Measurements from ENCODE around the gene CD34.

CD34 gene

GRCh38 chr1:207835958-207836357 lies 75.0 kb downstream of the CD34 start:
- Histone ChIP-seq H3K4me1 (ENCODE audit: insufficient read depth, poor library complexity, severe bottlenecking) (no peaks in the 10 kb centered on the region), H3K9me3 (ENCODE audit: severe bottlenecking) (no peaks in the 10 kb centered on the region), H3K27me3 (ENCODE audit: insufficient read depth, poor library complexity, severe bottlenecking) (no peaks in the 10 kb centered on the region), H3K27ac (ENCODE audit: poor library complexity, severe bottlenecking) (no peak overlapping the region), H3K4me3 (ENCODE audit: severe bottlenecking) (no peak overlapping the region), H3K36me3 (ENCODE audit: low read depth) (no peaks in the 10 kb centered on the region)
- DNase-seq (ENCODE audit: low spot score) = no peak
- ATAC-seq (ENCODE audit: low read depth) = no peak
- TF ChIP-seq, protein P1, sequence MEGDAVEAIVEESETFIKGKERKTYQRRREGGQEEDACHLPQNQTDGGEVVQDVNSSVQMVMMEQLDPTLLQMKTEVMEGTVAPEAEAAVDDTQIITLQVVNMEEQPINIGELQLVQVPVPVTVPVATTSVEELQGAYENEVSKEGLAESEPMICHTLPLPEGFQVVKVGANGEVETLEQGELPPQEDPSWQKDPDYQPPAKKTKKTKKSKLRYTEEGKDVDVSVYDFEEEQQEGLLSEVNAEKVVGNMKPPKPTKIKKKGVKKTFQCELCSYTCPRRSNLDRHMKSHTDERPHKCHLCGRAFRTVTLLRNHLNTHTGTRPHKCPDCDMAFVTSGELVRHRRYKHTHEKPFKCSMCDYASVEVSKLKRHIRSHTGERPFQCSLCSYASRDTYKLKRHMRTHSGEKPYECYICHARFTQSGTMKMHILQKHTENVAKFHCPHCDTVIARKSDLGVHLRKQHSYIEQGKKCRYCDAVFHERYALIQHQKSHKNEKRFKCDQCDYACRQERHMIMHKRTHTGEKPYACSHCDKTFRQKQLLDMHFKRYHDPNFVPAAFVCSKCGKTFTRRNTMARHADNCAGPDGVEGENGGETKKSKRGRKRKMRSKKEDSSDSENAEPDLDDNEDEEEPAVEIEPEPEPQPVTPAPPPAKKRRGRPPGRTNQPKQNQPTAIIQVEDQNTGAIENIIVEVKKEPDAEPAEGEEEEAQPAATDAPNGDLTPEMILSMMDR (IDR thresholded peaks at IDR 0.05; ENCODE audit: poor library complexity, severe bottlenecking) = no peak

DNA sequence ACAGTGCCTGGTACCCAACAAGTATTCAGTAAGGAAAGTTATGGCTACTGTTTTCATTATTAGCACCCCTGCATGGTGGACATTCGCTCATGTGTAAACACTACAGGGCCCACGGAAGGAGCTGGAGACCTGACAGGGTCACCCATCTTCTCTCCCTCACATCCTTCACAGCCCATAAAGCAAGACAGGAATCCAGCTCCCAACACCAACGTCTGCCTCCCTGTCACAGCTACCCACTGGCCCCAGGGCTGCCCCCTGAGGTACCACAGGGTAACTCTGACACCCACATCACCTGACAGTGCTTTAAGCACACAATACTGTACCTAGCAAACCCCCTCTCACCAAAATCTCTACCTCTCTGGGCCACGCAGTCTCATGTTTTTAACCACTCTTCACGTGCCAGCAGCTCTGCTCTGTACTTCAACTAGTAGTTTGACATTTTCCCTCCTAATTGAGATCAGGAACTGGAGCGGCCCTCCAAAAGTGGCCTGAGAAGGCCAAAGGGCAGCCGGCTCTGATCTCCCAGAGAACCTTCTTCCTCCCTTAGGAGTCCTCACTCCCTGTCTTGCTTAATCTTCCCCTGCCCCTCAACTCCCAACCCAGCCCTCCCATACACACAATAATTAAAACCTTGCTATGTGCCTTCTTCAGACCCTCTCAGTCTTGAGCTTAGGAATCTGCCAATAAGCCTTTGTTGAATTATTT lies 76.8 kb downstream of the CD34 start:
- no peak overlapping the region for H3K27ac ChIP-seq (ENCODE audit: poor library complexity, severe bottlenecking)
- H3K9me3 ChIP-seq (ENCODE audit: severe bottlenecking) = no peaks in the 10 kb centered on the region

GRCh38 chr1:207833381-207833780 lies 77.5 kb downstream of the CD34 start:
- no peaks in the 10 kb centered on the region for H3K9me3 ChIP-seq (ENCODE audit: severe bottlenecking)
- no peaks in the 10 kb centered on the region for H3K27me3 ChIP-seq (ENCODE audit: insufficient read depth, poor library complexity, severe bottlenecking)
- DNase-seq (ENCODE audit: low spot score) (no peak), ATAC-seq (ENCODE audit: low read depth) (no peak)
- no peaks in the 10 kb centered on the region for H3K36me3 ChIP-seq (ENCODE audit: low read depth)
- no peak overlapping the region for H3K4me3 ChIP-seq (ENCODE audit: severe bottlenecking)
- TF ChIP-seq, protein P1 (IDR thresholded peaks at IDR 0.05; ENCODE audit: poor library complexity, severe bottlenecking) = no peak
- no peak overlapping the region for H3K27ac ChIP-seq (ENCODE audit: poor library complexity, severe bottlenecking)
- no peaks in the 10 kb centered on the region for H3K4me1 ChIP-seq (ENCODE audit: insufficient read depth, poor library complexity, severe bottlenecking)

More for the DNA sequence above, 76.8 kb downstream of the CD34 start:
- Histone ChIP-seq H3K4me1 (ENCODE audit: insufficient read depth, poor library complexity, severe bottlenecking) (no peaks in the 10 kb centered on the region), H3K27me3 (ENCODE audit: insufficient read depth, poor library complexity, severe bottlenecking) (no peaks in the 10 kb centered on the region), H3K36me3 (ENCODE audit: low read depth) (no peaks in the 10 kb centered on the region), H3K4me3 (ENCODE audit: severe bottlenecking) (no peak overlapping the region)
- ATAC-seq (ENCODE audit: low read depth) = no peak
- no peak for DNase-seq (ENCODE audit: low spot score)
- TF ChIP-seq, protein P1 (IDR thresholded peaks at IDR 0.05; ENCODE audit: poor library complexity, severe bottlenecking) = no peak

GRCh38 chr1:207832796-207833195 lies 78.1 kb downstream of the CD34 start:
- DNase-seq (ENCODE audit: low spot score) = no peak
- no peaks in the 10 kb centered on the region for H3K4me1 ChIP-seq (ENCODE audit: insufficient read depth, poor library complexity, severe bottlenecking)
- TF ChIP-seq, protein P1 (IDR thresholded peaks at IDR 0.05; ENCODE audit: poor library complexity, severe bottlenecking) = no peak
- H3K27ac ChIP-seq (ENCODE audit: poor library complexity, severe bottlenecking) = no peak overlapping the region
- no peaks in the 10 kb centered on the region for H3K36me3 ChIP-seq (ENCODE audit: low read depth)
- no peaks in the 10 kb centered on the region for H3K27me3 ChIP-seq (ENCODE audit: insufficient read depth, poor library complexity, severe bottlenecking)
- ATAC-seq (ENCODE audit: low read depth) = no peak
- no peak overlapping the region for H3K4me3 ChIP-seq (ENCODE audit: severe bottlenecking)
- H3K9me3 ChIP-seq (ENCODE audit: severe bottlenecking) = no peaks in the 10 kb centered on the region
